H9 (cell line): ENCODE measurements around the gene L3MBTL1. TPM values are rescaled to one million over a fixed set of nuclear protein-coding genes. Genes with fewer than 3 reads are reported as not detected.

Experiments
- DNase-seq: peaks from one replicate; pipeline ENCODE4 v3.0.0-alpha.2; 2017
- H2AFZ ChIP-seq: one replicate; pipeline ENCODE4 v1.6.1; 2013; ENCODE audit warnings: mild to moderate bottlenecking, low read length, control low read depth, moderate library complexity
- H2AK5ac ChIP-seq: 2 replicates; pipeline ENCODE4 v1.6.1; 2013; ENCODE audit warnings: low read length, control low read depth, mixed read lengths; ENCODE audit not compliant: insufficient read length
- H2BK120ac ChIP-seq: one replicate; pipeline ENCODE4 v1.6.1; 2013; ENCODE audit warnings: low read depth, mild to moderate bottlenecking, low read length, control low read depth, inconsistent platforms; ENCODE audit not compliant: poor library complexity, severe bottlenecking
- H2BK12ac ChIP-seq: 2 replicates; pipeline ENCODE4 v1.6.1; 2013; ENCODE audit warnings: low read length, control low read depth, mixed read lengths, low read depth; ENCODE audit not compliant: insufficient read length
- H2BK15ac ChIP-seq: 2 replicates; pipeline ENCODE4 v1.6.1; 2013; ENCODE audit warnings: low read depth, low read length, control low read depth
- H2BK20ac ChIP-seq: one replicate; pipeline ENCODE4 v1.6.1; 2013; ENCODE audit warnings: low read depth, mild to moderate bottlenecking, low read length, control low read depth, inconsistent platforms; ENCODE audit not compliant: poor library complexity, severe bottlenecking
- H2BK5ac ChIP-seq: 2 replicates; pipeline ENCODE4 v1.6.1; 2013; ENCODE audit warnings: low read length, control low read depth, mixed read lengths; ENCODE audit not compliant: insufficient read length
- H3K14ac ChIP-seq: 2 replicates; pipeline ENCODE4 v1.6.1; 2013; ENCODE audit warnings: low read length, control low read depth; ENCODE audit not compliant: insufficient read depth
- H3K18ac ChIP-seq: 2 replicates; pipeline ENCODE4 v1.6.1; 2013; ENCODE audit warnings: low read depth, mild to moderate bottlenecking, mixed read lengths, low read length, control low read depth; ENCODE audit not compliant: insufficient read length
- H3K23ac ChIP-seq: 2 replicates; pipeline ENCODE4 v1.6.1; 2013; ENCODE audit warnings: low read length, control low read depth, mixed read lengths, low read depth; ENCODE audit not compliant: insufficient read length
- H3K23me2 ChIP-seq: 2 replicates; pipeline ENCODE4 v1.6.1; 2013; ENCODE audit warnings: low read depth, mild to moderate bottlenecking, mixed read lengths, low read length, control low read depth; ENCODE audit not compliant: insufficient read length, poor library complexity, severe bottlenecking
- H3K27ac ChIP-seq: 2 replicates; pipeline ENCODE4 v1.5.1; 2013; ENCODE audit warnings: low read length, control low read depth, mixed read lengths, low read depth; ENCODE audit not compliant: insufficient read length
- H3K27me3 ChIP-seq: 2 replicates; pipeline ENCODE4 v1.6.1; 2013; ENCODE audit warnings: low read length, control low read depth, inconsistent platforms; ENCODE audit not compliant: insufficient read depth
- H3K4ac ChIP-seq: 2 replicates; pipeline ENCODE4 v1.6.1; 2013; ENCODE audit warnings: low read depth, mild to moderate bottlenecking, control low read depth, inconsistent platforms, low read length, moderate library complexity
- H3K4me1 ChIP-seq: 2 replicates; pipeline ENCODE4 v1.6.1; 2013; ENCODE audit warnings: low read length, control low read depth, inconsistent platforms; ENCODE audit not compliant: insufficient read depth
- H3K4me2 ChIP-seq: 2 replicates; pipeline ENCODE4 v1.6.1; 2013; ENCODE audit warnings: low read length, control low read depth, mixed read lengths; ENCODE audit not compliant: insufficient read length, insufficient read depth
- H3K56ac ChIP-seq: 2 replicates; pipeline ENCODE4 v1.6.1; 2013; ENCODE audit warnings: low read depth, mild to moderate bottlenecking, mixed read lengths, low read length, control low read depth; ENCODE audit not compliant: insufficient read length
- H3K79me1 ChIP-seq: 2 replicates; pipeline ENCODE4 v1.6.1; 2013; ENCODE audit warnings: low read depth, mild to moderate bottlenecking, moderate library complexity, low read length, control low read depth, inconsistent platforms; ENCODE audit not compliant: insufficient read depth, poor library complexity, severe bottlenecking
- H3K79me2 ChIP-seq: 2 replicates; pipeline ENCODE4 v1.6.1; 2013; ENCODE audit warnings: low read length, control low read depth, inconsistent platforms; ENCODE audit not compliant: insufficient read depth
- H3K9ac ChIP-seq: 2 replicates; pipeline ENCODE4 v1.6.1; 2013; ENCODE audit warnings: low read length, control low read depth, mixed read lengths; ENCODE audit not compliant: insufficient read length; ENCODE audit errors: extremely low read depth
- H3K9me3 ChIP-seq: one replicate; pipeline ENCODE4 v1.6.1; 2013; ENCODE audit warnings: low read depth, low read length, inconsistent platforms; ENCODE audit not compliant: control insufficient read depth
- H3T11ph ChIP-seq: one replicate; pipeline ENCODE4 v1.6.1; 2013; ENCODE audit warnings: mild to moderate bottlenecking, low read length, control low read depth, inconsistent platforms
- H4K20me1 ChIP-seq: one replicate; pipeline ENCODE4 v1.6.1; 2013; ENCODE audit not compliant: control insufficient read depth, insufficient read length, insufficient read depth
- H4K5ac ChIP-seq: 2 replicates; pipeline ENCODE4 v1.6.1; 2013; ENCODE audit warnings: low read depth, mild to moderate bottlenecking, mixed read lengths, low read length, control low read depth; ENCODE audit not compliant: insufficient read length
- H4K8ac ChIP-seq: replicated peaks from 2 replicates; pipeline ENCODE4 v1.6.1; 2013; ENCODE audit warnings: low read length, control low read depth, mixed read lengths, low read depth; ENCODE audit not compliant: insufficient read length
- H4K91ac ChIP-seq: 2 replicates; pipeline ENCODE4 v1.6.1; 2013; ENCODE audit warnings: low read depth, mild to moderate bottlenecking, moderate library complexity, mixed read lengths, low read length, control low read depth; ENCODE audit not compliant: insufficient read length
- H3K27ac Mint-ChIP-seq, 3 experiments: 2 replicates in 2 of 3; 3 replicates in 1 of 3; pipeline ENCODE4 v1.8.0; 2020 to 2021; ENCODE audit warnings: mixed read lengths in 3 of 3, mild to moderate bottlenecking in 1 of 3, moderate library complexity in 1 of 3
- H3K27me3 Mint-ChIP-seq: 2 replicates; pipeline ENCODE4 v1.8.0; 2021; ENCODE audit warnings: low read depth, mild to moderate bottlenecking, moderate library complexity, mixed read lengths
- H3K36me3 Mint-ChIP-seq, 3 experiments: 2 replicates in 2 of 3; 3 replicates in 1 of 3; pipeline ENCODE4 v1.8.0; 2020 to 2021; ENCODE audit warnings: low read depth in 3 of 3, mixed read lengths in 3 of 3; ENCODE audit not compliant: insufficient read depth in 1 of 3
- H3K4me1 Mint-ChIP-seq, 2 experiments: 2 replicates each; pipeline ENCODE4 v1.8.0; 2020; ENCODE audit warnings: mixed read lengths in 2 of 2
- H3K4me3 Mint-ChIP-seq, 2 experiments: 2 replicates in 1 of 2; 3 replicates in 1 of 2; pipeline ENCODE4 v1.8.0; 2020 to 2021; ENCODE audit warnings: mild to moderate bottlenecking in 2 of 2, mixed read lengths in 2 of 2, moderate library complexity in 1 of 2
- H3K9me3 Mint-ChIP-seq, 2 experiments: 2 replicates in 1 of 2; 3 replicates in 1 of 2; pipeline ENCODE4 v1.8.0; 2020; ENCODE audit warnings: mild to moderate bottlenecking in 2 of 2, mixed read lengths in 2 of 2, moderate library complexity in 1 of 2
- CTCF ChIP-seq: fragments of 200-600 bp; sonication (generic); conservative IDR thresholded peaks from 3 replicates; pipeline ENCODE4 v1.8.0; 2021; ENCODE audit warnings: antibody characterized with exemption, mild to moderate bottlenecking
- WGBS: extraction: QIAGEN DNeasy Blood & Tissue Kit; methylation state at CpG from one replicate; pipeline ENCODE4 v1.1.7; 2013; ENCODE audit warnings: missing lambda C conversion rate, low lambda C conversion rate, mixed read lengths; ENCODE audit not compliant: insufficient read length; ENCODE audit errors: extremely low coverage; 5-methylcytosine and 5-hydroxymethylcytosine counted together
- total RNA-seq: library from RNA; stranded (reverse); gene quantifications from 2 replicates; pipeline ENCODE4 v1.2.1, GENCODE V29; 2021

The L3MBTL1 gene
- total RNA-seq, 1 experiment from 2014 or later: 19.9 TPM

GRCh38 chr20:43565758-43566104, 58.2 kb downstream of the L3MBTL1 start:
- no peak overlapping the region for H3K4me3 Mint-ChIP-seq
- Histone ChIP-seq H3K27ac (no peak overlapping the region), H4K91ac (no peak overlapping the region), H3K23me2 (no peaks in the 10 kb centered on the region), H2BK120ac (no peak overlapping the region), H4K20me1 (no peaks in the 10 kb centered on the region), H3K56ac (no peak overlapping the region), H3K4ac (no peak overlapping the region), H3K79me2 (no peaks in the 10 kb centered on the region), H2BK5ac (no peak overlapping the region), H2BK15ac (no peak overlapping the region), H3K23ac (no peak overlapping the region), H3K27me3 (no peaks in the 10 kb centered on the region), H3K4me2 (no peak overlapping the region), H3K9ac (no peak overlapping the region), H3T11ph (no peak overlapping the region), H2BK12ac (no peak overlapping the region), H3K79me1 (no peaks in the 10 kb centered on the region), H2AK5ac (no peak overlapping the region), H2AFZ (no peak overlapping the region), H3K18ac (no peak overlapping the region), H4K5ac (no peak overlapping the region), H2BK20ac (no peak overlapping the region), H3K4me1 (no peaks in the 10 kb centered on the region), H4K8ac (no peak overlapping the region), H3K9me3 (no peaks in the 10 kb centered on the region), H3K14ac (no peak overlapping the region)
- no peak overlapping the region for H3K27ac Mint-ChIP-seq
- no peak for DNase-seq
- H3K9me3 Mint-ChIP-seq: no peaks in the 10 kb centered on the region
- TF ChIP-seq CTCF: no peak
- H3K4me1 Mint-ChIP-seq: peaks cover 3% of the 10 kb centered on the region in 2 experiments; a peak in 3 of 4 replicates
- no peaks in the 10 kb centered on the region for H3K36me3 Mint-ChIP-seq
- H3K27me3 Mint-ChIP-seq: no peaks in the 10 kb centered on the region
- WGBS: no CpG with 5 or more reads among the region's 4 CpGs
